Stimulated activated CD4-positive, alpha-beta T cell treated with anti-CD3 and anti-CD28 coated beads, Interleukin-15, amount 100 ng/mL, for 1 hour (primary cell): Measurements from ENCODE around the gene CNDP1.
"Not testable (repeated sequence)": the region's sequence is repeated elsewhere in the genome, so short reads cannot be mapped to it uniquely, and the experiment has no call there.

Experiments used
- DNase-seq, 2 donors: peaks; one replicate each; pipeline ENCODE4 v3.0.0-alpha.2; 2020; ENCODE audit warnings: low read depth in 1 of 2, low spot score in 1 of 2

Gene CNDP1

GRCh38 chr18:74534150-74534969 is at the start of gene CNDP1:
Gene CNDP1, plus strand, starts transcription at chr18:74534500. Its CDS starts 168 bp downstream, at chr18:74534668.
- DNase-seq = no peak

GRCh38 chr18:74486119-74486849 is 48.0 kb upstream of the CNDP1 start:
- DNase-seq = no peak

DNA sequence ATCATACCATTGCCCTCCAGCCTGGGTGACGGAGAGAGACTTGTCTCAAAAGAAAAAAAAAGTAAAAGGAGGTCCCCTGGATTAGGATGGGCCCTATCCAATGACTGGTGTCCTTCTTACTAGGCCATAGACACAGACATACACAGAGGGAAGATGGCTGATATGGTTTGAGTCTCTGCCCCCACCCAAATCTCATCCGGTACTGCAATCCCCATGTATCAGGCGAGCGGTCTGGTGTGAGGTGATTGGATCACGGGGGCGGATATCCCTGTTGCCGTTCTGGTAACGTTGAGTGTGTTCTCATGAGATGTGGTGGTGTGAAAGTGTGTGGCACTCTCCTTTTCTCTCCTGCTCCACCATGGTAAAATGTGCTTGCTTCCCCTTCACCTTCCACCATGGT is 45.9 kb upstream of the CNDP1 start:
- DNase-seq = no peak

DNA sequence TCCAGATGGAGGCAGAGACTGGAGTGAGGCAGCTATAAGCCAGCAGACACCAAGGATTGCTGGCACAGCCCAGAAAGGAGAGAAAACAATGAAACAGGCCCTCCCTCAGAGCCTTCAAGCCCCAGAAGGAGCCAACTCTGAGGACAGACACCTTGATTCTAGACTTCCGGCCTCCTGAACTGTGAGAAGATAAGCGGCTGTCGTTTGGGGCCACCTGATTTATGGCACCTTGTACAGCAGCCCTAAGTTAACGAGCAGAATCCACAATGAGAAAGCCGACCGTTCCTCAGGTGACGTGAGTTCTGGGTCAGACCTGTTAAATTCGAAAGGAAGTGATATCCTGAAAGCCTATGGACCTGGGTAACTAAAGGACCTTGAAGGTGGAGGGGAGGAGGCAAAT is 45.4 kb upstream of the CNDP1 start:
- no peak for DNase-seq

DNA sequence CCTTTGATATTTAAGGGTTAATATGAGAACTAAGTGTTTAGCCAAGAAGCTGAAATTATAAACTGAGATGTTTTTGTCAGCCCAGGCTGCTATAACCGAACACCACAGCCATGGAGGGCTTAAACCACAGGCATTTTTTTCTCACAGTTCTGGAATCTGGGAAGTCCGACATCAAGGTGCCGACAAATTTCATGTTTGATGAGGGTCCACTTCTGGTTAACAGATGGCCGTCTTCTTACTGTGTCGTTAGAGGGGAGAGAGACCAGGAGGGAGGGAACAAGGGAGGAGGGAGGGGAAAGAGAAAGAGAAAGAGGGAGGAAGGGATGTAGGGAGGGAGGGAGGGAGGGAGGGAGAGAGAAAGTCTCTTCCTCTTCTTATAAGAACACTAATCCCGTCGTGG is 44.6 kb upstream of the CNDP1 start:
- DNase-seq = no peak

GRCh38 chr18:74492259-74492658 is 42.0 kb upstream of the CNDP1 start:
- no peak for DNase-seq

DNA sequence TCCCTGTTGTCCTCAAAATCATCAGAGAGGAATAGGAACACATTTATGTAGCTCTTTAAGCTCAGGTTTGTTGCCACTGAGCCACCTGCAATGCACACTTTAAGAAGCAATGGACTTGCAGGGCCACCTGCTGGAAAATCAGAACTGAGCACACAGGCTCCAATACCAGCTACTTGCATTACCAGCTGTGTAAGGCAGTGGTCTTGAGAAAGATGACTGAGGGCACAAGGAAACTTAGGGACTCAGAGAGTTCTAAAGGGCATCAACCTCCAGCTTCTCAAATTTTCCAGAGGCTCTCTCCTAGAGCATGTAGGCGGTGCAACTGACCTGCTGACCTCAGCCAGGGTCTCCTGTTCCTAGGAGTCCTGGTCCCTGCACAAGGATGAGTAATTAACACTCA is 40.6 kb upstream of the CNDP1 start:
- peak in 1 of 2 donors; percentile 34 for DNase-seq

- no peak for DNase-seq
These were observed 39.8 kb upstream of the CNDP1 start for GRCh38 chr18:74494514-74494913.

- DNase-seq = peak; percentile 96 to 97
These were observed 38.5 kb upstream of the CNDP1 start, which contains the start of gene CNDP2 for GRCh38 chr18:74495581-74496507. Gene CNDP2, plus strand, starts transcription at chr18:74496363. Its CDS starts 3,611 bp downstream, at chr18:74499974.

GRCh38 chr18:74496508-74497323 is 37.6 kb upstream of the CNDP1 start:
- no peak for DNase-seq

- no peak for DNase-seq
These were observed 37.0 kb upstream of the CNDP1 start for GRCh38 chr18:74497324-74497676.

- no peak for DNase-seq
These were observed 36.5 kb upstream of the CNDP1 start for GRCh38 chr18:74497778-74498177.

DNA sequence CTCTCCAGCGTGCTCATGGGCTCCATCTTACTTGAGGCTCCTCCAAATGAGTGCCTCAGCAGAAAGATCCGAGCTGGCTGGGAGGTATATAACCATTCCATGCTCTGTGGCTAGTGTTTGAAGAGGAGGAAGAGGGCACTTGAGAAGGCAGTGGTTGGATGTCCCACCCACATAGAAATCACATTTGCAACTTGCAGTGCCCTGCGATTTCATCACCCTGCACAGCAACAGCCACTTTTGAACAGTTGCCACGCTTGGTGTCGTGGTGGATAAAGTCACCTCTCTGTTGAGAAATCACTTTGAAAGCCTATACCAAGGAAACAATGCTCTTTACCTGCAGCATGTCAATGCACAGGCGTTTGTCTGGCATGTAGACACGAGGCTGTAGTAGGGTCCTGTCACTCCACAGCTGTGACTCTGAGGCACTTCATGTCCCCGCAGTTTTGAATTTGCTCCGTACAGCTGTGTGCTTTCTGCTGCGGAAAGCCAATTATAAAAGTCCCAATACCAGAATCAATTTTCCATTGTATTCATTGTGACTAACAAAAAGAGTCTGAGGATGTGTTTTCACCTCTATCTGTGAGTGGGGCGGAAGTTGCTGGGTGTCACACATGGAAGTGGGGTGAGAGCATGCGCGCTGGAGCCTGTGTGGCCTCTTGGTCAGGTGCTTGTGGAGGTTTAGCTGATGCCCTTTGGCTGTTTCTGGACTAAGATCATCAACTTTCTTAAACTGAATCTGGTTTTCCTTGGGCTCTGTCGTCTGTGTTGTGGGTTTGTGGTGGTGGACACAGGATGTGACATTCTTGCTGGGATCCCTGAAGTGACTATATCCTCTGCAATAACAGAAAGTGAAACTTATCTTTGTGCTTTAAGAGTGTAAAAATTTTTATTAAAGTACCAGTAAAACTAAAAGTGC is 35.3 kb upstream of the CNDP1 start:
- DNase-seq = peak; percentile 54 to 55

DNA sequence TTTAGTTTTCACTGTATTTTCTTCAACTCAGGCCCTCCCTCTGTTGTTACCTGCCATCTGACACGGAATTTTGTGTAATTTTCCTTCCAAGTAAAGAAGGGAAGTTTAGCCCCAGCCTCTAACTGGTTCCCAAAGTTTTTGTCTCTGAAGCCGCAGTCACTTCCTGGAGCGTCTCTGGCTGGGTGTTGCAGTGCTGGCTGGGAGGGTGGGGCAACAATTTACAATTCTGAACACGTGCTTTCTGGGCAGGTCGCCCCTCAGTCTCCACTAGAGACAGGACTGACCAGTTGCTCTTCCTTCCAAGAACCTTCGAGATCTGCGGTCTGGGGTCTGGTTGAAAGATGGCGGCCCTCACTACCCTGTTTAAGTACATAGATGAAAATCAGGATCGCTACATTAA is 34.7 kb upstream of the CNDP1 start:
- DNase-seq = no peak

GRCh38 chr18:74500372-74500771 is 33.9 kb upstream of the CNDP1 start:
- no peak for DNase-seq

- not testable (repeated sequence) for DNase-seq
These were observed 33.5 kb upstream of the CNDP1 start for GRCh38 chr18:74500774-74501173.

DNA sequence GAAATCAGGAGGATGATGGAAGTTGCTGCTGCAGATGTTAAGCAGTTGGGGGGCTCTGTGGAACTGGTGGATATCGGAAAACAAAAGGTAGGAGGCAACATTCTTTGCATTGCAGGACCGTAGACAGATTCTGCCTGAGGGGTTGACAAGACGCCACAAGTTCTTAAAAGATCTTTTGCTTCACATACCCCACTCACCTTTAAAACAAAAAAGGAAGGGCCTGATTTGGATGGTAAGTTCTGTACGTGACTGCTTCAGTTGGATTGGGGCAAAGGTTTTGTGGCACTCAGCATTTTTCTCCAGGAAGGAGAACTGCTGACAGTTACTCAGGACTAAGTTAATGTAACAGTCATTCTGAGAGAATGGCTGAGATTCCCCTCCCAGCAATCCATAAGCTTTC is 32.9 kb upstream of the CNDP1 start:
- no peak for DNase-seq

- no peak for DNase-seq
These were observed 31.2 kb upstream of the CNDP1 start for GRCh38 chr18:74503137-74503536.

DNA sequence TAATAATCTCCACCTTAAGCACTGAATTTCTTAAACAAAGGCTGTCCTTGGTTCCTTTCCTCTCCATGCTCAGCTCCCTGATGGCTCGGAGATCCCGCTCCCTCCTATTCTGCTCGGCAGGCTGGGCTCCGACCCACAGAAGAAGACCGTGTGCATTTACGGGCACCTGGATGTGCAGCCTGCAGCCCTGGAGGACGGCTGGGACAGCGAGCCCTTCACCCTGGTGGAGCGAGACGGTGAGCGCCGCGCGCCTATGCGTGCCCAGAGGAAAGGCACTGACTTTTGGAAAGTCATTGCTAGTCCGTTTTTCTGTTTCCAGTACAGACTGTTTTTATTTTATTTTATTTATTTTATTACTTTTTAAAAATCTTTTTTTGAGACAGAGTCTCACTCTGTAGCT is 28.5 kb upstream of the CNDP1 start:
- DNase-seq = no peak
